Measurements from ENCODE around the gene BLID. TPM values are rescaled to one million over a fixed set of nuclear protein-coding genes. Genes with fewer than 3 reads are reported as not detected.

BLID gene
- total and polyA plus RNA-seq, 2 of the 4 experiments (the other 2 are of a cell fraction): 0.24 to 30.8 TPM

DNA sequence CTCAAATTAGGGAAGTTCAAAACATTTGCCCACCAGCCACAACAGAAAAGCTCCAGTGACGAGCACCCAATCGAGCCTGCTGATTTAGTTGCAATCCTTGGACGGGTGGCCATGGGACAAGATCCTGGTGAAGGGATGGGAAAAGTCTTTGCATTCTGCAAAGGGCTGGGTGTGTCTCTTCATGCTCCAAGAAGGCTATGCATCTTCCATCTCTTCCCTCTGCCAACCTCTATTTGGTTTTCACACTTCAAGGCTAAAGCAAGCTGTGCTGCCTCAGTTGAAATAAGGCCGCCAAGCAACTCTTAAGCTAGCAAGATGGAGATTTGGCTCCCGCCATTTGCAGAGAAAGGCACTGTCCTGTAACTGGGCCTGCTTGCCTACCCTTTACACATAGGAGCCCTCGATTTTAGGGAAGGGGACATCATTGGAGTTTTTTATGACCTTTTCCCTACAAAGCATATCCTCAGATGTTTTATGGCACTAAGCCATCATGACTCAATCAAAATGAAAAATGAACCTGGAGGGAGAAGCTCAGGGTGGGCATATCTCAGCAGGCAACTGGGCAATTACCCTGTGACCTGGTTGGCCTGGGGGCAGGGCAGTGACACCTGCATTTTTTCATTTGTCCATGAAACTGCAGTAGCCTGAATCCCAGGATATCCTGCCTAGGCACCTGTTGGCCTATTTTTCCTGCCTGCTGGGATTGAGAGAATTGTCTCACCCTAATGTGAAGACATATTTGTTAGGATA is 45.0 kb upstream of the BLID start:
- H3K9me3 ChIP-seq (ENCODE audit: control insufficient read depth, insufficient read depth, low read length): no peaks in the 10 kb centered on the region
- peaks cover 19% of the 10 kb centered on the region for H3K9me1 ChIP-seq (ENCODE audit: insufficient read depth, low read length)
- H3K14ac ChIP-seq (replicated peaks; ENCODE audit: low read depth, low read length): peak overlapping the region; percentile 67
- no peak overlapping the region for H3K4me3 ChIP-seq (ENCODE audit: insufficient read depth, low read depth, low read length)
- H4K5ac ChIP-seq (ENCODE audit: low read depth, low read length): peak overlapping the region; percentile 37
- H3K79me1 ChIP-seq (ENCODE audit: low read depth in 1 of 2, low read length in 2 of 2): peaks cover 0 to 18% of the 10 kb centered on the region in 2 experiments; a peak in 2 of 4 replicates
- H2AFZ ChIP-seq (replicated peaks; ENCODE audit: low read length, poor library complexity): peak overlapping the region; percentile 19
- peaks cover 55% of the 10 kb centered on the region for H3K4me1 ChIP-seq (ENCODE audit: control insufficient read depth, insufficient read depth, low read length)
- H2BK15ac ChIP-seq (ENCODE audit: low read depth, low read length): 0 out of 3 replicates have a peak overlapping the region, but pooled peaks have one; percentile 13
- H2AK9ac ChIP-seq (replicated peaks; ENCODE audit: low read depth, low read length, poor library complexity): no peak overlapping the region
- intact Hi-C loops (cut with micrococcal nuclease): no loop called here
- dilution Hi-C loops (cut with HindIII; ENCODE audit: low sequenced_read_pairs, unreplicated experiment): no loop called here
- peaks cover 93% of the 10 kb centered on the region for H4K20me1 ChIP-seq (ENCODE audit: insufficient read depth, low read length)
- H3K36me3 ChIP-seq (ENCODE audit: control insufficient read depth, insufficient read depth, low read length): peaks cover 44% of the 10 kb centered on the region
- no peak for TF ChIP-seq MAZ (IDR thresholded peaks at IDR 0.05; ENCODE audit: borderline replicate concordance, low read depth, low read length)
- no peak for TF ChIP-seq NFE2L2 (IDR thresholded peaks at IDR 0.05; ENCODE audit: low read depth, low read length)
- TF ChIP-seq, protein P1, sequence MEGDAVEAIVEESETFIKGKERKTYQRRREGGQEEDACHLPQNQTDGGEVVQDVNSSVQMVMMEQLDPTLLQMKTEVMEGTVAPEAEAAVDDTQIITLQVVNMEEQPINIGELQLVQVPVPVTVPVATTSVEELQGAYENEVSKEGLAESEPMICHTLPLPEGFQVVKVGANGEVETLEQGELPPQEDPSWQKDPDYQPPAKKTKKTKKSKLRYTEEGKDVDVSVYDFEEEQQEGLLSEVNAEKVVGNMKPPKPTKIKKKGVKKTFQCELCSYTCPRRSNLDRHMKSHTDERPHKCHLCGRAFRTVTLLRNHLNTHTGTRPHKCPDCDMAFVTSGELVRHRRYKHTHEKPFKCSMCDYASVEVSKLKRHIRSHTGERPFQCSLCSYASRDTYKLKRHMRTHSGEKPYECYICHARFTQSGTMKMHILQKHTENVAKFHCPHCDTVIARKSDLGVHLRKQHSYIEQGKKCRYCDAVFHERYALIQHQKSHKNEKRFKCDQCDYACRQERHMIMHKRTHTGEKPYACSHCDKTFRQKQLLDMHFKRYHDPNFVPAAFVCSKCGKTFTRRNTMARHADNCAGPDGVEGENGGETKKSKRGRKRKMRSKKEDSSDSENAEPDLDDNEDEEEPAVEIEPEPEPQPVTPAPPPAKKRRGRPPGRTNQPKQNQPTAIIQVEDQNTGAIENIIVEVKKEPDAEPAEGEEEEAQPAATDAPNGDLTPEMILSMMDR (conservative IDR thresholded peaks at IDR 0.05; ENCODE audit: low read depth, low read length): no peak
- TF ChIP-seq BHLHE40 (IDR thresholded peaks at IDR 0.05; ENCODE audit: low read depth, low read length): no peak
- TF ChIP-seq POLR2A (IDR thresholded peaks at IDR 0.05; ENCODE audit: low read depth, low read length): no peak
- no peak for TF ChIP-seq FOS (IDR thresholded peaks at IDR 0.05; ENCODE audit: low read depth, low read length)
- TF ChIP-seq USF2 (IDR thresholded peaks at IDR 0.05; ENCODE audit: low read depth, low read length): no peak
- no peak for TF ChIP-seq SMC3 (IDR thresholded peaks at IDR 0.05; ENCODE audit: low read depth, low read length)
- TF ChIP-seq MXI1 (IDR thresholded peaks at IDR 0.05; ENCODE audit: borderline replicate concordance, low read depth, low read length): no peak
- H4K8ac ChIP-seq (ENCODE audit: low read depth in 2 of 2, low read length in 2 of 2): peak overlapping the region; percentile 2 to 73; a peak in 2 of 4 replicates
- H3K4ac ChIP-seq (ENCODE audit: low read depth, low read length): peak overlapping the region; percentile 78
- peak overlapping the region; percentile 97 for H2BK5ac ChIP-seq (ENCODE audit: low read depth, low read length, poor library complexity, severe bottlenecking)
- peak overlapping the region; percentile 20; the same call in 1 of the 2 replicates for H3K18ac ChIP-seq (ENCODE audit: low read depth, low read length)
- in situ Hi-C loops (cut with MboI; ENCODE audit: low sequenced_read_pairs): no loop called here
- peak overlapping the region; percentile 36 for H2BK120ac ChIP-seq (ENCODE audit: low read depth, low read length)
- peak overlapping the region; percentile 71 for H3K27ac ChIP-seq (ENCODE audit: insufficient read depth, low read length)
- CTCF ChIA-PET: interaction anchor here (0.6 kb wide), 1 partner anchor 748 kb away, joined by 3 read pairs; no protein-coding TSS in a partner anchor
- peak overlapping the region; percentile 2 for H4K91ac ChIP-seq (ENCODE audit: insufficient read depth, low read depth, low read length)
- H2AK5ac ChIP-seq (ENCODE audit: low read depth, low read length): peak overlapping the region; percentile 48; the same call in 1 of the 2 replicates
- POLR2A ChIA-PET (ENCODE audit: unreplicated experiment): interaction anchor here (0.9 kb wide), 1 partner anchor 53 kb away, joined by 4 read pairs; no protein-coding TSS in a partner anchor
- no CpG with 5 or more reads among the region's 6 CpGs for WGBS, 2 experiments (ENCODE audit: extremely low coverage in 2 of 2, insufficient read length in 1 of 2)
- ATAC-seq (ENCODE audit: low read depth) (no peak), DNase-seq (no peak)
- peak overlapping the region; percentile 32; the same call in 1 of the 2 replicates for H3K56ac ChIP-seq (ENCODE audit: extremely low read depth, insufficient read depth, low read length)
- H3K4me2 ChIP-seq (ENCODE audit: low read depth, low read length): peak overlapping the region; percentile 56; the same call in 1 of the 2 replicates
- H3K23ac ChIP-seq (ENCODE audit: low read depth, low read length): peak overlapping the region; percentile 93
- BruUV-seq (replicated peaks): no TSS peak
- 0 out of 2 replicates have a peak overlapping the region, but pooled peaks have one; percentile 27 for H3K9ac ChIP-seq (ENCODE audit: low read depth, low read length)
- H3K27me3 ChIP-seq (ENCODE audit: control insufficient read depth, insufficient read depth, low read length): no peaks in the 10 kb centered on the region
- H2BK20ac ChIP-seq (ENCODE audit: low read depth, low read length): no peak overlapping the region; the same call in 1 of the 2 replicates
